Measurements from ENCODE around the gene MYO1H. TPM values are rescaled to one million over a fixed set of nuclear protein-coding genes. Genes with fewer than 3 reads are reported as not detected.
A peak's percentile ranks its signal among the peaks of the same experiment; 100 is the strongest.
"Not testable (repeated sequence)": the region's sequence is repeated elsewhere in the genome, so short reads cannot be mapped to it uniquely, and the experiment has no call there.

The MYO1H gene
- total RNA-seq, 1 donor, result not detected

DNA sequence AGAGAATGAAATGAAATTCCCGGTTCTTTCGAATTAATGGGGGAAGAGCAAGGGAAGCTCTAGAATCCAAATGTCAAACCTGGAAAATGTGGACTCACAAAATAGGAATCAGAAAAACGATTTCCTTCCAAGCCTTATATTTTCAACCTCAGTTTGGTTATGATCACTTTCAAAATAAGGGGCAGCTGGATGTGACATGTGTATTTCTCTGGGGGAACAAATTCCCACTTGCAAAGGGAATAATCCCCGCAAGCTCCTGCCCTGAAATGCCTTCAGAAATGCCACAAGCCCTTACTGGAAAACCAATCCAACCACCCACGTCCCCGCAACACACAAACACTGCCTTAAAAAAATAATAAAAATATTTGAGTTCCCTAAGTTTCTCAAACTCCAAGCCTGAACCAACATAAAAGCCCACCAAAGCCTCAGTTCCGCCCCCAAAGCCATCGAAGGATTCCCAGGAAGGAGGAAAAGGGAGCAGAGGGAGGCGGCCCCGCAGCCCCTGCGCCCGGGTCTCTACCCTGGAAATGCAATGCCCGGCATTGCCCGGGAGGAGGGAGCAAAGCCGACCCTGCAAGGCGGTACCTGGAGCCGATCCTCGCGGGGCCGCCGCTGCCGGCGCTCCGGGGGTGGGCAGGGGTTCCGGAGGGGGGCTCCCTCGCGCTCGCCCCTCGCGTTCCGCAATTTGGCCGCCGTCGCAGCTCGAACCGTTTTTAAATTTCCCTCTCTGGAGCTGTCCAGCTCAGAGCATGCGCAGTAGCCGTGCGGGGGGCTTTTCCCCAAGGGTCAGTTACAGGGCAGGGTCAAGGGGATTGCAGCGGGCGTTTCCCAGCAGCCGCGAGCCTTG lies 38.9 kb upstream of the MYO1H start, which contains the start of gene FOXN4:
TSS of gene FOXN4 (minus strand) at position 751 of the 847 bp plus-strand sequence. CDS start 963 bp downstream, outside the sequence.
- Histone ChIP-seq H3K4me2 (ENCODE audit: insufficient read depth, low read length) (no peak within 1 kb of the TSS), H3K36me3 (ENCODE audit: insufficient read depth, low read length) (no peaks in the 10 kb centered on the region), H3K27ac (ENCODE audit: low read depth, low read length) (no peak within 1 kb of the TSS), H3K79me2 (ENCODE audit: insufficient read depth, low read length) (no peaks in the 10 kb centered on the region), H2AFZ (ENCODE audit: low read length) (no peak within 1 kb of the TSS), H3K4me3 (ENCODE audit: insufficient read depth, low read length) (no peak within 1 kb of the TSS), H3K9me3 (ENCODE audit: low read depth, low read length) (no peaks in the 10 kb centered on the region), H3K4me1 (ENCODE audit: insufficient read depth, low read length) (no peaks in the 10 kb centered on the region), H3K27me3 (ENCODE audit: insufficient read depth, low read length) (peaks cover 76% of the 10 kb centered on the region), H4K20me1 (ENCODE audit: insufficient read depth, low read length) (no peaks in the 10 kb centered on the region)
- DNase-seq (ENCODE audit: insufficient read length, low spot score, missing footprints), result no peak
- TF ChIP-seq, protein P1, sequence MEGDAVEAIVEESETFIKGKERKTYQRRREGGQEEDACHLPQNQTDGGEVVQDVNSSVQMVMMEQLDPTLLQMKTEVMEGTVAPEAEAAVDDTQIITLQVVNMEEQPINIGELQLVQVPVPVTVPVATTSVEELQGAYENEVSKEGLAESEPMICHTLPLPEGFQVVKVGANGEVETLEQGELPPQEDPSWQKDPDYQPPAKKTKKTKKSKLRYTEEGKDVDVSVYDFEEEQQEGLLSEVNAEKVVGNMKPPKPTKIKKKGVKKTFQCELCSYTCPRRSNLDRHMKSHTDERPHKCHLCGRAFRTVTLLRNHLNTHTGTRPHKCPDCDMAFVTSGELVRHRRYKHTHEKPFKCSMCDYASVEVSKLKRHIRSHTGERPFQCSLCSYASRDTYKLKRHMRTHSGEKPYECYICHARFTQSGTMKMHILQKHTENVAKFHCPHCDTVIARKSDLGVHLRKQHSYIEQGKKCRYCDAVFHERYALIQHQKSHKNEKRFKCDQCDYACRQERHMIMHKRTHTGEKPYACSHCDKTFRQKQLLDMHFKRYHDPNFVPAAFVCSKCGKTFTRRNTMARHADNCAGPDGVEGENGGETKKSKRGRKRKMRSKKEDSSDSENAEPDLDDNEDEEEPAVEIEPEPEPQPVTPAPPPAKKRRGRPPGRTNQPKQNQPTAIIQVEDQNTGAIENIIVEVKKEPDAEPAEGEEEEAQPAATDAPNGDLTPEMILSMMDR (IDR thresholded peaks at IDR 0.05; ENCODE audit: extremely low read depth, low read depth, low read length), result no peak

DNA sequence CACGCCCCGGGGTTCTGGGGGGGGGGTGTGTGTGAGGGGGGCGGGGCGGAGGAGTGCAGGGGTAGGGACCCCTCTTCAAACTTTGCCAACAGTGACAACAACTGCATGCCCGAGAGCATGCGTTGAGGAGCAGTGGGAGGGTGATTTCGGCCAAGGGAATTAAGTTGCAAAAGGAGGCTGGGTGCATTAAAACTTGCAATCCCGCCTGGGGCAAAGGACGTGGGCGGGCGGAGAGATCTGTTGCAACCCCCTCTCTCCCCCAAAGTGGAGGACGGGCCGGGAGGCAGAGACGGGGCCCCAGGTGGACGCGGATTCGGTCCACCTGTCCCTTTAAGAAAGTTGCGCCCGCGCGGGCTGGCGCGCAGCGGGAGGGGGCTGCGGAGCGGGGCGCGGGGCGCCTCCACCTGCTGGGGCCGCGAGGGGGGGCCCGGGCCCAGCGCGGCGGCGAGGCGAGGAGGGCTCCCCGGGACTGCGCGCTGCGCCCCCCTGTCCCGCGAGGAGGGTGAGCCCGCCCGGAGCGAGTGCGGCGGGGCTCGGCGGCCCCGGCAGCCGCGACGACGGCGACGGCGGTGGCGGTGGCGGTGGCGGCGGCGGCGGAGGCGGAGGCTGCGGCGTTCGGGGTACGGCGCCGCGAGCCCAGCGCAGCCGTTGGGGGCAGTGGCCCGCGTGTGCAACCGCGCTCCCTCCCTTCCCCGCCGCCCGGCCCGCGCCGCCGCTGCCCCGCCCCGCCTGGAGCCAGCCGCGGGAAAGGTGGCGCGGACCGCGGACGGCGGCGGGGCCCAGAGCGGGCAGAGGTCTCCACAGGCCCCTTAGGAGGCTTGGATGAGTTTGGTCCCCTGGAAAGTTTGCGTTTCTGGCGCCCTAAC lies 38.1 kb upstream of the MYO1H start:
- peak; percentile 61 for DNase-seq (ENCODE audit: insufficient read length, low spot score, missing footprints)
- Histone ChIP-seq H3K27ac (ENCODE audit: low read depth, low read length) (no peak overlapping the region), H4K20me1 (ENCODE audit: insufficient read depth, low read length) (no peaks in the 10 kb centered on the region), H3K9me3 (ENCODE audit: low read depth, low read length) (no peaks in the 10 kb centered on the region), H3K27me3 (ENCODE audit: insufficient read depth, low read length) (peaks cover 72% of the 10 kb centered on the region), H3K4me2 (ENCODE audit: insufficient read depth, low read length) (no peak overlapping the region), H2AFZ (ENCODE audit: low read length) (no peak overlapping the region), H3K79me2 (ENCODE audit: insufficient read depth, low read length) (no peaks in the 10 kb centered on the region), H3K4me3 (ENCODE audit: insufficient read depth, low read length) (no peak overlapping the region), H3K4me1 (ENCODE audit: insufficient read depth, low read length) (no peaks in the 10 kb centered on the region), H3K36me3 (ENCODE audit: insufficient read depth, low read length) (no peaks in the 10 kb centered on the region)
- TF ChIP-seq, protein P1 (IDR thresholded peaks at IDR 0.05; ENCODE audit: extremely low read depth, low read depth, low read length), result no peak

GRCh38 chr12:109310247-109311125 lies 37.2 kb upstream of the MYO1H start:
- Histone ChIP-seq H3K27me3 (ENCODE audit: insufficient read depth, low read length) (peaks cover 66% of the 10 kb centered on the region), H3K4me1 (ENCODE audit: insufficient read depth, low read length) (no peaks in the 10 kb centered on the region), H3K9me3 (ENCODE audit: low read depth, low read length) (no peaks in the 10 kb centered on the region), H3K27ac (ENCODE audit: low read depth, low read length) (no peak overlapping the region), H3K4me3 (ENCODE audit: insufficient read depth, low read length) (no peak overlapping the region), H3K4me2 (ENCODE audit: insufficient read depth, low read length) (no peak overlapping the region), H3K79me2 (ENCODE audit: insufficient read depth, low read length) (no peaks in the 10 kb centered on the region), H4K20me1 (ENCODE audit: insufficient read depth, low read length) (no peaks in the 10 kb centered on the region), H3K36me3 (ENCODE audit: insufficient read depth, low read length) (no peaks in the 10 kb centered on the region), H2AFZ (ENCODE audit: low read length) (no peak overlapping the region)
- TF ChIP-seq, protein P1 (IDR thresholded peaks at IDR 0.05; ENCODE audit: extremely low read depth, low read depth, low read length), result no peak
- no peak for DNase-seq (ENCODE audit: insufficient read length, low spot score, missing footprints)

DNA sequence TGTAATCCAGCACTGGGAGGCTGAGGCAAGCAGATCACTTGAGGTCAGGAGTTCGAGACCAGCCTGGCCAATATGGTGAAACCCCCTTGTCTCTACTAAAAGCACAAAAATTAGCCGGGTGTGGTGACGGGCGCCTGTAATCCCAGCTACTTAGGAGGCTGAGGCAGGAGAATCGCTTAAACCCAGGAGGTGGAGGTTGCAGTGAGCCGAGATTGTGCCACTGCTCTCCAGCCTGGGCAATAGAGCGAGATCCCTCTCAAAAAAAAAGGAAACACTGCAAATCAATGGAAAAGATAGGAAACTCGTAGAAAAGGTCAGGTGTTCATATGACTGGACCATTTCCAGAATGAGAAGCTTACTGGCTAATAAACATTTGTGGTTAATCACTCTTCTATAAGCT lies 26.4 kb upstream of the MYO1H start:
- not testable (repeated sequence) for H3K79me2 ChIP-seq (ENCODE audit: insufficient read depth, low read length); H3K4me2 ChIP-seq (ENCODE audit: insufficient read depth, low read length); H2AFZ ChIP-seq (ENCODE audit: low read length); H3K36me3 ChIP-seq (ENCODE audit: insufficient read depth, low read length); H4K20me1 ChIP-seq (ENCODE audit: insufficient read depth, low read length); H3K9me3 ChIP-seq (ENCODE audit: low read depth, low read length); H3K27me3 ChIP-seq (ENCODE audit: insufficient read depth, low read length); H3K27ac ChIP-seq (ENCODE audit: low read depth, low read length); H3K4me3 ChIP-seq (ENCODE audit: insufficient read depth, low read length); H3K4me1 ChIP-seq (ENCODE audit: insufficient read depth, low read length); DNase-seq (ENCODE audit: insufficient read length, low spot score, missing footprints)
